GM12891 (cell line): Measurements from ENCODE around the gene HNRNPM.

Experiments
- PAX5 ChIP-seq: IDR thresholded peaks from 2 replicates; pipeline ENCODE4 v1.6.1; 2011; ENCODE audit warnings: low read length, moderate library complexity, mild to moderate bottlenecking; ENCODE audit not compliant: insufficient read depth, severe bottlenecking
- POLR2A ChIP-seq: IDR thresholded peaks from 2 replicates; pipeline ENCODE4 v1.6.1; 2011; ENCODE audit warnings: low read depth, low read length, control low read depth
- POLR2AphosphoS5 ChIP-seq: IDR thresholded peaks from 2 replicates; pipeline ENCODE4 v1.6.1; 2011; ENCODE audit warnings: low read depth, low read length, control low read depth
- POU2F2 ChIP-seq: IDR thresholded peaks from 2 replicates; pipeline ENCODE4 v1.6.1; 2011; ENCODE audit warnings: low read depth, mild to moderate bottlenecking, control low read depth, low read length, moderate library complexity
- SPI1 ChIP-seq: IDR thresholded peaks from 2 replicates; pipeline ENCODE4 v1.6.1; 2011; ENCODE audit warnings: low read depth, low read length, control low read depth
- TAF1 ChIP-seq: IDR thresholded peaks from 2 replicates; pipeline ENCODE4 v1.6.1; 2011; ENCODE audit warnings: low read depth, low read length, control low read depth

- TF ChIP-seq TAF1 (no peak), PAX5 (no peak), POLR2AphosphoS5 (no peak), POLR2A (no peak), SPI1 (no peak), POU2F2 (no peak)
Observed at GRCh38 chr19:8517551-8518442, 73.0 kb downstream of the HNRNPM start.
